Neural cell (in vitro differentiated cells): ENCODE results near the gene TRMT11. TPM values are rescaled to one million over a fixed set of nuclear protein-coding genes. Genes with fewer than 3 reads are reported as not detected.

Source experiments
- H2AFZ ChIP-seq: fragments of 200-600, 300-800 bp; sonication (generic), shearing (Covaris generic); 2 replicates; pipeline ENCODE4 v1.6.0; 2014; ENCODE audit warnings: low read depth, mild to moderate bottlenecking, antibody characterized with exemption, low read length, moderate library complexity
- H3F3A ChIP-seq: fragments of 200-600 bp; shearing (Covaris generic); 2 replicates; pipeline ENCODE4 v1.6.1; 2016; ENCODE audit warnings: mild to moderate bottlenecking, moderate library complexity, mixed read lengths, antibody characterized with exemption, low read length; ENCODE audit not compliant: insufficient read depth, poor library complexity, severe bottlenecking
- H3K27ac ChIP-seq: fragments of 200-600, 300-800 bp; sonication (generic), shearing (Covaris generic); 2 replicates; pipeline ENCODE4 v1.5.1; 2014; ENCODE audit warnings: mild to moderate bottlenecking, low read length, moderate library complexity
- H3K27me3 ChIP-seq: fragments of 300-800, 200-600 bp; sonication (generic), shearing (Covaris generic); 2 replicates; pipeline ENCODE4 v1.6.0; 2014; ENCODE audit warnings: mild to moderate bottlenecking, low read depth, low read length, moderate library complexity; ENCODE audit not compliant: insufficient read depth
- H3K36me3 ChIP-seq: fragments of 300-800, 200-600 bp; sonication (generic), shearing (Covaris generic); 2 replicates; pipeline ENCODE4 v1.5.1; 2014; ENCODE audit warnings: mild to moderate bottlenecking, antibody characterized with exemption, low read length, moderate library complexity; ENCODE audit not compliant: insufficient read depth
- H3K4me2 ChIP-seq: fragments of 300-800, 200-600 bp; sonication (generic), shearing (Covaris generic); 2 replicates; pipeline ENCODE4 v1.6.0; 2014; ENCODE audit warnings: mild to moderate bottlenecking, low read length
- H3K4me3 ChIP-seq: fragments of 300-800, 200-600 bp; sonication (generic), shearing (Covaris generic); 2 replicates; pipeline ENCODE4 v1.5.1; 2014; ENCODE audit warnings: mild to moderate bottlenecking, low read length, moderate library complexity
- H3K79me2 ChIP-seq: fragments of 200-600 bp; shearing (Covaris generic); replicated peaks from 2 replicates; pipeline ENCODE4 v1.6.0; 2014; ENCODE audit warnings: mild to moderate bottlenecking, low read length, moderate library complexity; ENCODE audit not compliant: insufficient read depth
- H3K9ac ChIP-seq: fragments of 300-800, 200-600 bp; sonication (generic), shearing (Covaris generic); 2 replicates; pipeline ENCODE4 v1.6.1; 2016; ENCODE audit warnings: mild to moderate bottlenecking, low read length, mixed read lengths
- H3K9me2 ChIP-seq: fragments of 200-600 bp; shearing (Covaris generic); 2 replicates; pipeline ENCODE4 v1.6.1; 2016; ENCODE audit warnings: mild to moderate bottlenecking, low read length, mixed read lengths; ENCODE audit not compliant: insufficient read depth
- H3K9me3 ChIP-seq: fragments of 200-600, 300-800 bp; sonication (generic), shearing (Covaris generic); 2 replicates; pipeline ENCODE4 v1.6.1; 2016; ENCODE audit warnings: mild to moderate bottlenecking, mixed run types, low read length, moderate library complexity, mixed read lengths
- H4K20me1 ChIP-seq: fragments of 200-600 bp; shearing (Covaris generic); 2 replicates; pipeline ENCODE4 v1.6.1; 2016; ENCODE audit warnings: mild to moderate bottlenecking, mixed run types; ENCODE audit not compliant: insufficient read depth
- EP300 ChIP-seq: fragments of 450-650 bp; conservative IDR thresholded peaks from 2 replicates; pipeline ENCODE4 v1.6.1; 2014; ENCODE audit warnings: antibody characterized with exemption, mild to moderate bottlenecking, moderate library complexity; ENCODE audit not compliant: poor library complexity, severe bottlenecking
- EZH2 ChIP-seq: fragments of 200-600, 300-800 bp; shearing (Covaris generic), sonication (generic); IDR thresholded peaks from 2 replicates; pipeline ENCODE4 v1.6.1; 2014; ENCODE audit warnings: antibody characterized with exemption, low read length, borderline replicate concordance, mild to moderate bottlenecking; ENCODE audit not compliant: insufficient read depth, poor library complexity, severe bottlenecking
- MXI1 ChIP-seq: fragments of 450-650 bp; conservative IDR thresholded peaks from 2 replicates; pipeline ENCODE4 v1.6.1; 2014; ENCODE audit warnings: antibody characterized with exemption, mild to moderate bottlenecking; ENCODE audit not compliant: poor library complexity, severe bottlenecking
- POLR2AphosphoS5 ChIP-seq: IDR thresholded peaks from 2 replicates; pipeline ENCODE4 v1.6.1; 2012
- RAD21 ChIP-seq: fragments of 450-650 bp; conservative IDR thresholded peaks from 2 replicates; pipeline ENCODE4 v1.6.1; 2014; ENCODE audit warnings: antibody characterized with exemption, mild to moderate bottlenecking, moderate library complexity
- SMC3 ChIP-seq: fragments of 450-650 bp; conservative IDR thresholded peaks from 2 replicates; pipeline ENCODE4 v1.6.1; 2014; ENCODE audit warnings: antibody characterized with exemption, mild to moderate bottlenecking, moderate library complexity; ENCODE audit not compliant: poor library complexity
- TAF1 ChIP-seq: IDR thresholded peaks from 2 replicates; pipeline ENCODE4 v1.6.1; 2012; ENCODE audit warnings: low read depth
- polyA plus RNA-seq: library from polyadenylated mRNA; depleted of rRNA; stranded (reverse); fragments of >200 nt; gene quantifications from 2 replicates; pipeline ENCODE4 v1.2.3, GENCODE V29; 2014
- TF ChIP-seq, protein P1 (sequence below): fragments of 450-650 bp; IDR thresholded peaks from 2 replicates; pipeline ENCODE4 v1.5.1; 2014; ENCODE audit warnings: antibody characterized with exemption, mild to moderate bottlenecking, moderate library complexity; ENCODE audit not compliant: poor library complexity, severe bottlenecking
- TF ChIP-seq, protein P2 (sequence below): IDR thresholded peaks from 2 replicates; pipeline ENCODE4 v1.6.1; 2012; ENCODE audit warnings: borderline replicate concordance

The TRMT11 gene
- polyA plus RNA-seq, 1 donor from 2014 or later: 37.6 TPM

GRCh38 chr6:125984311-125984710, 2.0 kb upstream of the TRMT11 start:
- H3K27me3 ChIP-seq: no peaks in the 10 kb centered on the region

GRCh38 chr6:125985522-125985921, 818 bp upstream of the TRMT11 start:
- no peaks in the 10 kb centered on the region for H3F3A ChIP-seq
- peak overlapping the region; percentile 70 for H3K9ac ChIP-seq
- peak overlapping the region; percentile 75 for H3K4me3 ChIP-seq
- H3K9me2 ChIP-seq: no peaks in the 10 kb centered on the region
- TF ChIP-seq, protein P1, sequence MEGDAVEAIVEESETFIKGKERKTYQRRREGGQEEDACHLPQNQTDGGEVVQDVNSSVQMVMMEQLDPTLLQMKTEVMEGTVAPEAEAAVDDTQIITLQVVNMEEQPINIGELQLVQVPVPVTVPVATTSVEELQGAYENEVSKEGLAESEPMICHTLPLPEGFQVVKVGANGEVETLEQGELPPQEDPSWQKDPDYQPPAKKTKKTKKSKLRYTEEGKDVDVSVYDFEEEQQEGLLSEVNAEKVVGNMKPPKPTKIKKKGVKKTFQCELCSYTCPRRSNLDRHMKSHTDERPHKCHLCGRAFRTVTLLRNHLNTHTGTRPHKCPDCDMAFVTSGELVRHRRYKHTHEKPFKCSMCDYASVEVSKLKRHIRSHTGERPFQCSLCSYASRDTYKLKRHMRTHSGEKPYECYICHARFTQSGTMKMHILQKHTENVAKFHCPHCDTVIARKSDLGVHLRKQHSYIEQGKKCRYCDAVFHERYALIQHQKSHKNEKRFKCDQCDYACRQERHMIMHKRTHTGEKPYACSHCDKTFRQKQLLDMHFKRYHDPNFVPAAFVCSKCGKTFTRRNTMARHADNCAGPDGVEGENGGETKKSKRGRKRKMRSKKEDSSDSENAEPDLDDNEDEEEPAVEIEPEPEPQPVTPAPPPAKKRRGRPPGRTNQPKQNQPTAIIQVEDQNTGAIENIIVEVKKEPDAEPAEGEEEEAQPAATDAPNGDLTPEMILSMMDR: no peak
- TF ChIP-seq RAD21 (no peak), EP300 (no peak), SMC3 (no peak), POLR2AphosphoS5 (no peak), MXI1 (no peak), EZH2 (no peak), TAF1 (no peak)
- TF ChIP-seq, protein P2, sequence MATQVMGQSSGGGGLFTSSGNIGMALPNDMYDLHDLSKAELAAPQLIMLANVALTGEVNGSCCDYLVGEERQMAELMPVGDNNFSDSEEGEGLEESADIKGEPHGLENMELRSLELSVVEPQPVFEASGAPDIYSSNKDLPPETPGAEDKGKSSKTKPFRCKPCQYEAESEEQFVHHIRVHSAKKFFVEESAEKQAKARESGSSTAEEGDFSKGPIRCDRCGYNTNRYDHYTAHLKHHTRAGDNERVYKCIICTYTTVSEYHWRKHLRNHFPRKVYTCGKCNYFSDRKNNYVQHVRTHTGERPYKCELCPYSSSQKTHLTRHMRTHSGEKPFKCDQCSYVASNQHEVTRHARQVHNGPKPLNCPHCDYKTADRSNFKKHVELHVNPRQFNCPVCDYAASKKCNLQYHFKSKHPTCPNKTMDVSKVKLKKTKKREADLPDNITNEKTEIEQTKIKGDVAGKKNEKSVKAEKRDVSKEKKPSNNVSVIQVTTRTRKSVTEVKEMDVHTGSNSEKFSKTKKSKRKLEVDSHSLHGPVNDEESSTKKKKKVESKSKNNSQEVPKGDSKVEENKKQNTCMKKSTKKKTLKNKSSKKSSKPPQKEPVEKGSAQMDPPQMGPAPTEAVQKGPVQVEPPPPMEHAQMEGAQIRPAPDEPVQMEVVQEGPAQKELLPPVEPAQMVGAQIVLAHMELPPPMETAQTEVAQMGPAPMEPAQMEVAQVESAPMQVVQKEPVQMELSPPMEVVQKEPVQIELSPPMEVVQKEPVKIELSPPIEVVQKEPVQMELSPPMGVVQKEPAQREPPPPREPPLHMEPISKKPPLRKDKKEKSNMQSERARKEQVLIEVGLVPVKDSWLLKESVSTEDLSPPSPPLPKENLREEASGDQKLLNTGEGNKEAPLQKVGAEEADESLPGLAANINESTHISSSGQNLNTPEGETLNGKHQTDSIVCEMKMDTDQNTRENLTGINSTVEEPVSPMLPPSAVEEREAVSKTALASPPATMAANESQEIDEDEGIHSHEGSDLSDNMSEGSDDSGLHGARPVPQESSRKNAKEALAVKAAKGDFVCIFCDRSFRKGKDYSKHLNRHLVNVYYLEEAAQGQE: no peak
- H3K79me2 ChIP-seq: peaks cover 28% of the 10 kb centered on the region
- H3K9me3 ChIP-seq: no peaks in the 10 kb centered on the region
- no peak overlapping the region for H3K27ac ChIP-seq
- peak overlapping the region; percentile 91 for H3K4me2 ChIP-seq
- H4K20me1 ChIP-seq: no peaks in the 10 kb centered on the region
- peak overlapping the region; percentile 80 for H2AFZ ChIP-seq
- no peaks in the 10 kb centered on the region for H3K27me3 ChIP-seq
- no peaks in the 10 kb centered on the region for H3K36me3 ChIP-seq

More at GRCh38 chr6:125984311-125984710, 2.0 kb upstream of the TRMT11 start:
- Histone ChIP-seq H3K4me3 (no peak overlapping the region), H3K36me3 (no peaks in the 10 kb centered on the region), H3K79me2 (peaks cover 18% of the 10 kb centered on the region), H3K9ac (no peak overlapping the region), H4K20me1 (no peaks in the 10 kb centered on the region), H3K9me2 (no peaks in the 10 kb centered on the region), H3F3A (no peaks in the 10 kb centered on the region), H2AFZ (no peak overlapping the region), H3K27ac (no peak overlapping the region), H3K4me2 (no peak overlapping the region), H3K9me3 (no peaks in the 10 kb centered on the region)
- TF ChIP-seq EP300 (no peak), POLR2AphosphoS5 (no peak), SMC3 (no peak), TAF1 (no peak), RAD21 (no peak), EZH2 (no peak), MXI1 (no peak)
- TF ChIP-seq, protein P2: no peak
- TF ChIP-seq, protein P1: no peak
